ENCODE data around the gene STXBP1.

The STXBP1 gene

GRCh38 chr9:127735530-127736185, 123.6 kb downstream of the STXBP1 start:
- no peak for DNase-seq (ENCODE audit: low spot score)

GRCh38 chr9:127738666-127739065, 126.6 kb downstream of the STXBP1 start:
- no peak for DNase-seq (ENCODE audit: low spot score)

GRCh38 chr9:127739614-127740330, 127.7 kb downstream of the STXBP1 start:
- no peak for DNase-seq (ENCODE audit: low spot score)

- DNase-seq (ENCODE audit: low spot score), result no peak
Observed at GRCh38 chr9:127741831-127742434, 129.9 kb downstream of the STXBP1 start.

Data from LoVo (cell line).